HG02798 (cell line): Measurements from ENCODE around the gene GASK1A.
"Not testable (repeated sequence)": the region's sequence is repeated elsewhere in the genome, so short reads cannot be mapped to it uniquely, and the experiment has no call there.

ENCODE experiments used
- ATAC-seq: cut with Tn5 transposase; IDR thresholded peaks from one replicate; pipeline ENCODE4 v1.9.1; 2021; ENCODE audit warnings: mild to moderate bottlenecking; ENCODE audit not compliant: unreplicated experiment, poor library complexity

GASK1A gene

GRCh38 chr3:42979044-42979972 is at the start of gene GASK1A:
Gene GASK1A, plus strand, starts transcription at chr3:42979311. Its CDS starts 332 bp downstream, at chr3:42979643.
- ATAC-seq, result no peak

- ATAC-seq, result no peak
Measured at GRCh38 chr3:42934111-42934510, 45.0 kb upstream of the GASK1A start.

- no peak for ATAC-seq
Measured at GRCh38 chr3:42934910-42935309, 44.2 kb upstream of the GASK1A start.

GRCh38 chr3:42935472-42935871 is 43.6 kb upstream of the GASK1A start:
- ATAC-seq, result no peak

- ATAC-seq, result no peak
Measured at GRCh38 chr3:42936157-42936981, 42.7 kb upstream of the GASK1A start.

GRCh38 chr3:42937334-42937733 is 41.8 kb upstream of the GASK1A start:
- ATAC-seq, result no peak

GRCh38 chr3:42942693-42943092 is 36.4 kb upstream of the GASK1A start:
- no peak for ATAC-seq

- no peak for ATAC-seq
Measured at GRCh38 chr3:42946050-42946449, 33.1 kb upstream of the GASK1A start.

- ATAC-seq, result no peak
Measured at GRCh38 chr3:42957573-42957972, 21.5 kb upstream of the GASK1A start.

GRCh38 chr3:42960282-42960681 is 18.8 kb upstream of the GASK1A start:
- ATAC-seq, result no peak

- no peak for ATAC-seq
Measured at GRCh38 chr3:42960786-42961185, 18.3 kb upstream of the GASK1A start.

- no peak for ATAC-seq
Measured at GRCh38 chr3:42961633-42962032, 17.5 kb upstream of the GASK1A start.

GRCh38 chr3:42963269-42963668 is 15.8 kb upstream of the GASK1A start:
- no peak for ATAC-seq

- ATAC-seq, result no peak
Measured at GRCh38 chr3:42964266-42964665, 14.8 kb upstream of the GASK1A start.

GRCh38 chr3:42970557-42970956 is 8.6 kb upstream of the GASK1A start:
- no peak for ATAC-seq

GRCh38 chr3:42970976-42971772 is 7.9 kb upstream of the GASK1A start:
- ATAC-seq, result no peak

GRCh38 chr3:42974906-42975305 is 4.2 kb upstream of the GASK1A start:
- not testable (repeated sequence) for ATAC-seq

- ATAC-seq, result no peak
Measured at GRCh38 chr3:42975456-42975855, 3.7 kb upstream of the GASK1A start.

GRCh38 chr3:42975955-42976354 is 3.2 kb upstream of the GASK1A start:
- no peak for ATAC-seq

- ATAC-seq, result no peak
Measured at GRCh38 chr3:42980209-42980608, 1.1 kb downstream of the GASK1A start.
